ENCODE data around the gene PNPLA2.

The PNPLA2 gene

GRCh38 chr11:787084-787675 is 31.5 kb upstream of the PNPLA2 start:
- in situ Hi-C loops (cut with MboI; ENCODE audit: low sequenced_read_pairs, unreplicated experiment) = no loop called here
- no peak for TF ChIP-seq CTCF (IDR thresholded peaks at IDR 0.05; ENCODE audit: borderline replicate concordance, control extremely low read depth, extremely low read depth, insufficient read depth, missing control alignments)
- no peak for DNase-seq (ENCODE audit: low spot score)

- in situ Hi-C loops (cut with MboI; ENCODE audit: low sequenced_read_pairs, unreplicated experiment) = no loop called here
Observed at GRCh38 chr11:788009-788640, 30.6 kb upstream of the PNPLA2 start.

GRCh38 chr11:788953-789940 is 29.5 kb upstream of the PNPLA2 start:
- TF ChIP-seq CTCF (IDR thresholded peaks at IDR 0.05; ENCODE audit: borderline replicate concordance, control extremely low read depth, extremely low read depth, insufficient read depth, missing control alignments) = no peak
- DNase-seq (ENCODE audit: low spot score) = no peak
- in situ Hi-C loops (cut with MboI; ENCODE audit: low sequenced_read_pairs, unreplicated experiment) = no loop called here

More at GRCh38 chr11:788009-788640, 30.6 kb upstream of the PNPLA2 start:
- no peak for TF ChIP-seq CTCF (IDR thresholded peaks at IDR 0.05; ENCODE audit: borderline replicate concordance, control extremely low read depth, extremely low read depth, insufficient read depth, missing control alignments)
- no peak for DNase-seq (ENCODE audit: low spot score)

- DNase-seq (ENCODE audit: low spot score) = peak; percentile 83
- in situ Hi-C loops (cut with MboI; ENCODE audit: low sequenced_read_pairs, unreplicated experiment) = no loop called here
- TF ChIP-seq CTCF (IDR thresholded peaks at IDR 0.05; ENCODE audit: borderline replicate concordance, control extremely low read depth, extremely low read depth, insufficient read depth, missing control alignments) = no peak
Observed at GRCh38 chr11:789943-790342, 28.8 kb upstream of the PNPLA2 start, which contains the start of gene CEND1. Gene CEND1, minus strand, starts transcription at chr11:790090. Its CDS starts 1,514 bp downstream, at chr11:788576.

- in situ Hi-C loops (cut with MboI; ENCODE audit: low sequenced_read_pairs, unreplicated experiment) = no loop called here
Observed at GRCh38 chr11:790721-791564, 27.8 kb upstream of the PNPLA2 start.

More at GRCh38 chr11:790721-791564, 27.8 kb upstream of the PNPLA2 start:
- no peak for TF ChIP-seq CTCF (IDR thresholded peaks at IDR 0.05; ENCODE audit: borderline replicate concordance, control extremely low read depth, extremely low read depth, insufficient read depth, missing control alignments)
- no peak for DNase-seq (ENCODE audit: low spot score)

All from GM13976 (cell line).